Parathyroid adenoma (tissue), 2 donors: Measurements from ENCODE around the gene MNX1.

Experiments used
- H2AFZ ChIP-seq: fragments of 300-600 bp; sonication (generic); one replicate; pipeline ENCODE4 v1.7.0; 2017; ENCODE audit warnings: antibody characterized with exemption, mild to moderate bottlenecking
- H3K27ac ChIP-seq: fragments of 300-600 bp; sonication (generic); one replicate; pipeline ENCODE4 v1.7.0; 2017
- H3K27me3 ChIP-seq: fragments of 300-600 bp; sonication (generic); one replicate; pipeline ENCODE4 v1.7.0; 2017; ENCODE audit warnings: low read length; ENCODE audit not compliant: control insufficient read depth, insufficient read depth
- H3K36me3 ChIP-seq: fragments of 300-600 bp; sonication (generic); one replicate; pipeline ENCODE4 v1.7.0; 2017; ENCODE audit warnings: low read length; ENCODE audit not compliant: control insufficient read depth, insufficient read depth
- H3K4me1 ChIP-seq: fragments of 300-600 bp; sonication (generic); one replicate; pipeline ENCODE4 v1.7.0; 2017; ENCODE audit warnings: control low read depth
- H3K4me2 ChIP-seq: fragments of 300-600 bp; sonication (generic); one replicate; pipeline ENCODE4 v1.7.0; 2017; ENCODE audit warnings: low read length
- H3K4me3 ChIP-seq: fragments of 300-600 bp; sonication (generic); one replicate; pipeline ENCODE4 v1.7.0; 2017; ENCODE audit warnings: low read depth, low read length
- H3K79me2 ChIP-seq: fragments of 300-600 bp; sonication (generic); one replicate; pipeline ENCODE4 v1.7.0; 2017; ENCODE audit warnings: control low read depth
- H3K9ac ChIP-seq: fragments of 300-600 bp; sonication (generic); one replicate; pipeline ENCODE4 v1.7.0; 2017; ENCODE audit warnings: mild to moderate bottlenecking
- H3K9me3 ChIP-seq: fragments of 300-600 bp; sonication (generic); one replicate; pipeline ENCODE4 v1.7.0; 2017; ENCODE audit warnings: low read length; ENCODE audit not compliant: control insufficient read depth
- CTCF ChIP-seq: fragments of 300-600 bp; sonication (generic); IDR thresholded peaks from one replicate; pipeline ENCODE4 v1.7.0; 2017; ENCODE audit warnings: antibody characterized with exemption, mild to moderate bottlenecking
- donor health status: primary hyperparathyroidism.

MNX1 gene

GRCh38 chr7:157056957-157057902 lies 46.8 kb upstream of the MNX1 start:
- no peak overlapping the region for H3K4me2 ChIP-seq
- H3K36me3 ChIP-seq = no peaks in the 10 kb centered on the region
- H3K27me3 ChIP-seq = no peaks in the 10 kb centered on the region
- H3K9ac ChIP-seq = no peak overlapping the region
- H2AFZ ChIP-seq = no peak overlapping the region
- TF ChIP-seq CTCF = no peak
- H3K9me3 ChIP-seq = no peaks in the 10 kb centered on the region
- H3K4me1 ChIP-seq = no peaks in the 10 kb centered on the region
- no peak overlapping the region for H3K4me3 ChIP-seq
- H3K79me2 ChIP-seq = no peaks in the 10 kb centered on the region
- no peak overlapping the region for H3K27ac ChIP-seq

- Histone ChIP-seq H3K27me3 (no peaks in the 10 kb centered on the region), H3K4me2 (no peak overlapping the region)
Observed at GRCh38 chr7:157056246-157056645, 45.8 kb upstream of the MNX1 start.

GRCh38 chr7:157054927-157055326 lies 44.5 kb upstream of the MNX1 start:
- TF ChIP-seq CTCF = no peak
- H3K27me3 ChIP-seq = no peaks in the 10 kb centered on the region

More at GRCh38 chr7:157056246-157056645, 45.8 kb upstream of the MNX1 start:
- Histone ChIP-seq H3K79me2 (no peaks in the 10 kb centered on the region), H3K36me3 (no peaks in the 10 kb centered on the region), H3K9me3 (no peaks in the 10 kb centered on the region), H3K4me3 (no peak overlapping the region), H2AFZ (no peak overlapping the region), H3K9ac (no peak overlapping the region), H3K4me1 (no peaks in the 10 kb centered on the region), H3K27ac (no peak overlapping the region)
- no peak for TF ChIP-seq CTCF

GRCh38 chr7:157053118-157053517 lies 42.7 kb upstream of the MNX1 start:
- Histone ChIP-seq H3K4me1 (no peaks in the 10 kb centered on the region), H3K9ac (no peak overlapping the region), H3K9me3 (no peaks in the 10 kb centered on the region), H2AFZ (no peak overlapping the region), H3K27me3 (no peaks in the 10 kb centered on the region), H3K36me3 (no peaks in the 10 kb centered on the region), H3K4me3 (no peak overlapping the region), H3K27ac (no peak overlapping the region), H3K4me2 (no peak overlapping the region), H3K79me2 (no peaks in the 10 kb centered on the region)
- TF ChIP-seq CTCF = no peak

More at GRCh38 chr7:157054927-157055326, 44.5 kb upstream of the MNX1 start:
- Histone ChIP-seq H3K9me3 (no peaks in the 10 kb centered on the region), H3K9ac (no peak overlapping the region), H2AFZ (no peak overlapping the region), H3K4me2 (no peak overlapping the region), H3K4me1 (no peaks in the 10 kb centered on the region), H3K4me3 (no peak overlapping the region), H3K27ac (no peak overlapping the region), H3K36me3 (no peaks in the 10 kb centered on the region), H3K79me2 (no peaks in the 10 kb centered on the region)
